Inflammatory macrophage (primary cell): ENCODE data around the gene UGT1A1.
"Not testable (repeated sequence)": the region's sequence is repeated elsewhere in the genome, so short reads cannot be mapped to it uniquely, and the experiment has no call there.

Experiments used
- DNase-seq, 2 donors: peaks; one replicate each; pipeline ENCODE4 v3.0.0-alpha.2; 2020 to 2022
- total RNA-seq, 18 experiments: gene quantifications; one replicate each; lab custom pipeline; 2026; ENCODE audit warnings: mixed read lengths in 6 of 18, inconsistent platforms in 2 of 18; lab: John Stamatoyannopoulos, UW

UGT1A1 gene
- 0 to 0.16 (median 0) reads per million in 18 experiments for total RNA-seq

- DNase-seq = no peak
These were observed at the start of gene UGT1A1 for GRCh38 chr2:233760043-233760442. TSS of gene UGT1A1 (plus strand) at chr2:233760270. CDS start at chr2:233760288, 18 bp downstream.

- DNase-seq = peak; percentile 47 to 58
These were observed 48.6 kb upstream of the UGT1A1 start for GRCh38 chr2:233711312-233712008.

GRCh38 chr2:233712611-233713261, 47.3 kb upstream of the UGT1A1 start, which contains the start of gene UGT1A5:
TSS of gene UGT1A5 (plus strand) at chr2:233712907. CDS start at chr2:233712992, 85 bp downstream.
- no peak for DNase-seq

GRCh38 chr2:233713262-233713615, 46.8 kb upstream of the UGT1A1 start:
- DNase-seq = no peak

- no peak for DNase-seq
These were observed 45.9 kb upstream of the UGT1A1 start for GRCh38 chr2:233714121-233714520.

- no peak for DNase-seq
These were observed 41.5 kb upstream of the UGT1A1 start, which contains the start of gene UGT1A4 for GRCh38 chr2:233718552-233718951. TSS of gene UGT1A4 (plus strand) at chr2:233718736. CDS start at chr2:233718821, 85 bp downstream.

GRCh38 chr2:233728723-233729301, 31.3 kb upstream of the UGT1A1 start, which contains the start of gene UGT1A3:
TSS of gene UGT1A3 (plus strand) at chr2:233729042. CDS start at chr2:233729127, 85 bp downstream.
- DNase-seq = no peak

GRCh38 chr2:233736868-233737653, 23.0 kb upstream of the UGT1A1 start:
- not testable (repeated sequence) for DNase-seq

GRCh38 chr2:233740870-233741269, 19.2 kb upstream of the UGT1A1 start:
- no peak for DNase-seq

GRCh38 chr2:233743464-233744259, 16.4 kb upstream of the UGT1A1 start:
- DNase-seq = no peak

GRCh38 chr2:233745073-233745755, 14.9 kb upstream of the UGT1A1 start:
- no peak for DNase-seq

- DNase-seq = not testable (repeated sequence)
These were observed 14.2 kb upstream of the UGT1A1 start for GRCh38 chr2:233745838-233746237.

- no peak for DNase-seq
These were observed 13.4 kb upstream of the UGT1A1 start for GRCh38 chr2:233746475-233747282.

GRCh38 chr2:233747283-233747544, 12.9 kb upstream of the UGT1A1 start:
- no peak for DNase-seq

GRCh38 chr2:233750689-233751088, 9.4 kb upstream of the UGT1A1 start:
- not testable (repeated sequence) for DNase-seq

- not testable (repeated sequence) for DNase-seq
These were observed 8.7 kb upstream of the UGT1A1 start for GRCh38 chr2:233751212-233752009.

- DNase-seq = no peak
These were observed 5.0 kb upstream of the UGT1A1 start for GRCh38 chr2:233754872-233755611.

GRCh38 chr2:233756429-233757081, 3.5 kb upstream of the UGT1A1 start:
- no peak for DNase-seq
